ENCODE data around the gene PPP6R1.

Gene PPP6R1, protein sequence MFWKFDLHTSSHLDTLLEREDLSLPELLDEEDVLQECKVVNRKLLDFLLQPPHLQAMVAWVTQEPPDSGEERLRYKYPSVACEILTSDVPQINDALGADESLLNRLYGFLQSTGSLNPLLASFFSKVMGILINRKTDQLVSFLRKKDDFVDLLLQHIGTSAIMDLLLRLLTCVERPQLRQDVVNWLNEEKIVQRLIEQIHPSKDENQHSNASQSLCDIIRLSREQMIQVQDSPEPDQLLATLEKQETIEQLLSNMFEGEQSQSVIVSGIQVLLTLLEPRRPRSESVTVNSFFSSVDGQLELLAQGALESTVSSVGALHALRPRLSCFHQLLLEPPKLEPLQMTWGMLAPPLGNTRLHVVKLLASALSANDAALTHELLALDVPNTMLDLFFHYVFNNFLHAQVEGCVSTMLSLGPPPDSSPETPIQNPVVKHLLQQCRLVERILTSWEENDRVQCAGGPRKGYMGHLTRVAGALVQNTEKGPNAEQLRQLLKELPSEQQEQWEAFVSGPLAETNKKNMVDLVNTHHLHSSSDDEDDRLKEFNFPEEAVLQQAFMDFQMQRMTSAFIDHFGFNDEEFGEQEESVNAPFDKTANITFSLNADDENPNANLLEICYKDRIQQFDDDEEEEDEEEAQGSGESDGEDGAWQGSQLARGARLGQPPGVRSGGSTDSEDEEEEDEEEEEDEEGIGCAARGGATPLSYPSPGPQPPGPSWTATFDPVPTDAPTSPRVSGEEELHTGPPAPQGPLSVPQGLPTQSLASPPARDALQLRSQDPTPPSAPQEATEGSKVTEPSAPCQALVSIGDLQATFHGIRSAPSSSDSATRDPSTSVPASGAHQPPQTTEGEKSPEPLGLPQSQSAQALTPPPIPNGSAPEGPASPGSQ

DNA sequence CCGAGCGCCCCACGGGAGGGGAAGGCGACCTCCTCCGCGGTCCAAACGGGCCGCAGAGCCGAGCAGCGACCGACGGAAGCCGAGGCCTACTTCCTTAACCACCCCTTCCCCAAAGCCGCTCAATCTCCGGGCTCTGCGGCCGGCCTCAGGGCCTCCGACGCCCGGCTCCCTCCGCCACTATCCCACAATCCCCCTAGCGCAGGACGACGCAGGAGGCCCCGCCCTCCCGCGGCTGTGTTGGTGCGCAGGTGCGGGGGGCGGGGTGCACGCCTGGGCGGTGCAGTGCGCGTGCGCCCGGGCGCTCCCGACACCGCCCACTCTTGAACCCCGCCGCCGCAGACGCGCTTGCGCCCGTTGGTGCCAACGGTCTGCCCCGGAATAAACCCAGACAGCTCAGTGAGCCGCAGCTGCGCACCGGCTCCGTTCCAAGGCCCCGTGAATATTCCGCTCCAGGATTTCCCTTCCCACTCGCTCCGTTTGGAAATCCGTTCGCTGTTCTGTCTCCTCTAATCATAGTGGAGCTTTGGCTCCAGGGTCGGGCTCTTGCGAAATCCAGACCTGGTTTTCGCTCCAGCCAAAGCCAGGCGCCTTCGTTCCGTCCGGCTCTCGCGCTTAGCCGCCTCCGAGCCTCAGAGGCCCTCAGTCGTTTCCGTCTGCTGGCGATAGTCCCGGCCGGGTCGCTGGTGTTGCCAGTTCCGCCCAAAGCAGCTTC, at the start of gene PPP6R1:
Gene PPP6R1, minus strand, starts transcription at position 190 of the 712 bp plus-strand sequence. CDS start 11,914 bp downstream, outside the sequence.
- peak; percentile 98 for DNase-seq

- DNase-seq = no peak
These were observed 49.5 kb upstream of the PPP6R1 start for GRCh38 chr19:55308281-55308680.

GRCh38 chr19:55306712-55307111, 47.9 kb upstream of the PPP6R1 start:
- no peak for DNase-seq

DNA sequence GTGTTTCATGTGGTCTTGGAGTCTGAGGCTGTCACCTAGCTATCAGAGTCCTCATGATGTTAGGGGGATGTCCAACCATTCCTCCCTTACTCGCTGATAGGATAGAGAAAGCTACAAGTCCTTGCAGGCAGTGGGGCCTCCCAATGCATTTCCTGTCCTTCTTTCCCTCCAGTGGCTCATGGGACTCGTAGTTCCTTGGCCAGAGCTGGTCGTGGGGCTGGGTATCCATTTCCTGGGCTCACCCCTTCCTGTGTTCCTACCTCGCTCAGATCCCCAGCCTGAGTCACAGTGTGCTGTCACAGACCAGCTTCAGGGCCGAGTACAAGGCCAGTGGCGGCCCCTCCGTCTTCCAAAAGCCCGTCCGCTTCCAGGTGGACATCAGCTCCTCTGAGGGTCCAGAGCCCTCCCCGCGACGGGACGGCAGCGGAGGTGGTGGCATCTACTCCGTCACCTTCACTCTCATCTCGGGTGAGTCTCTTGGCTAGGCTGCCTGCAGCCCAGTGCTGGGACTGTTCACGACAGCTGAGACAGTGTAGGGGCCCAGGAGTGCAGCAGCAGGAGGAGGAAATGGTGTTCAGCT, 47.3 kb upstream of the PPP6R1 start:
- DNase-seq = no peak

DNA sequence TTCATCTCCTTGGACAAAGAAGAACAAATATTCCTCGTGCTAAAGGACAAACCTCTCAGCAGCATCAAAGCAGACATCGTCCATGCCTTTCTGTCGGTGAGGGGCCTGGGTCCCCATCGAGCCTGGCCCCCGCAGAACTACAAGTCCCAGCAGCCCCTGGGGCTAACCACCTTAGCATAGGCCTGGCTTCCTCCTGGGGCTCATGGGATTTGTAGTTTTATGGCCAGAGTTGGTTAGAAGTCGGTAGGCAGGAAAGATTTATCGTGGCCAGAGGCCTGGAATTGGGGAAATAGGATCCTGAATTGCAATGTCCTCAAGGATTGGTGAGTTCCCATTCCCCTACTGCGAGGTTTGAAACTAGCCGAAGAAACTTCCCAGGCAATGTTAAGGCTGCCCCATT, 46.7 kb upstream of the PPP6R1 start:
- DNase-seq = peak; percentile 47

GRCh38 chr19:55304980-55305379, 46.2 kb upstream of the PPP6R1 start:
- DNase-seq = no peak

- DNase-seq = no peak
These were observed 45.6 kb upstream of the PPP6R1 start for GRCh38 chr19:55304279-55304978.

DNA sequence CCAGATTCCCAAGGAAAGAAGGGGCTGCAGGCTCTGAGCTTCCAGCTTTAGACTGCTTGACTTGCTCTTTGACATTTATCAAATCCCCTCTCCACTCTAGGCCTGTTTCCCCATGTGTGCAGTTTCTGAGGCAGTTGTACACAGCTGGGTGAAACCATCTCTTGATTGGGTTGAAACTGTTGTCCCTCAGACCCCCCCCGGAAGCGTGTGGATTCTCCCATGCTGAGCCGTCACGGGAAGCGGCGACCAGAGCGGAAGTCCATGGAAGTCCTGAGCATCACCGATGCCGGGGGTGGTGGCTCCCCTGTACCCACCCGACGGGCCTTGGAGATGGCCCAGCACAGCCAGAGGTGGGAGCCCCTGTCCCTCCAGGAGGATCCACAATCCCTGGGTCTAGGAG, 44.7 kb upstream of the PPP6R1 start:
- DNase-seq = no peak

DNA sequence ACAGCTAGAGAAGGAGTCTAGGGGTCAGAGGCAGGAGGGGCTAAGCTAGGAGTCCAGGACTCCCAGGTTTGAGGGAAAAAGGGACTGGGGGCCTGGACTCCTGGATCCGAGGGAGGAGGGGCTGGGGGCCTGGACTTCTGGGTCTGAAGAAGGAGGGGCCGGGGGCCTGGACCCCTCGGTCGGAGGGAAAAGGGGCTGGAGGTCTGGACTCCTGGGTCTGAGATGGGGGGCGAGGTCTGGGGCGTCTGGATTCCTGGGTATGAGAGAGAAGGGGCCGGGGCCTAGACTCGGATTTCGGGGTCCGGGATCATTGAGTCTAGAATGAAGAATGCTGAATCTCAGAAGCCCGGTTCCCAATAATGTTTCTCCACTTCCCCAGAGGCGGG, 43.5 kb upstream of the PPP6R1 start:
- no peak for DNase-seq

- peak; percentile 90 for DNase-seq
These were observed 42.9 kb upstream of the PPP6R1 start for GRCh38 chr19:55301459-55302317.

DNA sequence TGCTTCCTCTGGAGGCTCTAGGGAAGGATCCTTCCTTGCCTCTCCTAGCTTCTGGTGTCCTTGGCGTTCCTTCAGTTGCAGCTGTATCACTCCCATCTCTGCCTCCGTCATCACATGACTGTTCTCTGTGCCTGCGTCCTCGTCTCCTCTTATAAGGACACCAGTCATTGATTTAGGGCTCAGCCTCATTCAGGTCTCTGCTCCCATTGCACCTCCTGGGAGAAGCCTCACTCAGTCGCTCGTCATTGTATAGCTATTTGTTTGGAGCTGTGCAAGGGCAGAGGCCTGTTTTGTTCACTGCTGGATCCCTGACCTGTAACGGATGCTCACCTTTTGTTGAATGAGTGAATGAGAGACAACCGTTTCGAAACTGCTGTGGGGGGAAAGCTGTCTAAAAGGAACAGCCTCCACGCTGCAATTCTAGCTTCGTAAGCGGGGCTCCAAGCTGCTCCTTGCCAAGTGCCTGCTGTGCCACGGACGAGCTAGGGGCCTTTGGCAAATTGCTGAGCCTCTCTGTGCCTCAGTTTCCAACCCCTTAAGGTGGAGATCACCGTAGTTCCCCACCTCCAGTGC, 42.2 kb upstream of the PPP6R1 start:
- DNase-seq = no peak

DNA sequence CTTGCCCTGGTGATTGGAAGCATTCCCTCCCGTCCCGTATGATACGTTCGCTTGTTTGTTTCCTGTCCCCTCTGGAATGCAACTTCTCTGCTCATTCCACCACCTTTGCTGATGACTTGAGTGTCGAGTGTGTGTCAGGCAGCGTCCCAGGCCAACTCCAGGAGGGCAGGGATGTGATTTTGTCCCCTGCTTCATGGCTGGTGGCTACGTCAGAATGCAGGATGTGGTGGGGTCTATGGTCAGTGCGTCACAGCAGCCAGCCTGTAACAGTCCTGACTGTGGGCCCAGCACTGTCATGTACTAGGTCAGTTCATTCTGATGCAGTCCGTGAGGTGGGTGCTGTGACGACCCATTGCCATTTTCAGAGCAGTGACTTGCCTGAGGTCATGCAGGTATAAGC, 41.2 kb upstream of the PPP6R1 start:
- no peak for DNase-seq

DNA sequence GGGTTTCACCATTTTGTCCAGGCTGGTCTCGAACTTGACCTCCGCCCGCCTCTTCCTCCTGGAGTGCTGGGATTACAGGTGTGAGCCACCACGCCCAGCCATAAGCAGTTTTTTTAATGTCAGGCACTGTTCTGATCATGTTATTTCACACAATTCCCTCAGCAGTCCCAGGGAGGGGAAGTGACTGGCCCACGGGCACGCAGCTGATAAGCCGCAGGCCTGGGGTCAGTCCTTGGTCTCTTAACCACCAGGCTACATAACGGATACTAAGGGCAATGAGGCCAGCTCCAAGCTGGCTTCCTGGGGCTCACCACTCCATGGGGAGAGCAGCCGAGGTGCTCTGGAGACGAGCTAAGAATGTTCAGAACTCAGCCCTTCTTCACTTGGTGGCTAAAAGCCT, 38.5 kb upstream of the PPP6R1 start:
- no peak for DNase-seq

DNA sequence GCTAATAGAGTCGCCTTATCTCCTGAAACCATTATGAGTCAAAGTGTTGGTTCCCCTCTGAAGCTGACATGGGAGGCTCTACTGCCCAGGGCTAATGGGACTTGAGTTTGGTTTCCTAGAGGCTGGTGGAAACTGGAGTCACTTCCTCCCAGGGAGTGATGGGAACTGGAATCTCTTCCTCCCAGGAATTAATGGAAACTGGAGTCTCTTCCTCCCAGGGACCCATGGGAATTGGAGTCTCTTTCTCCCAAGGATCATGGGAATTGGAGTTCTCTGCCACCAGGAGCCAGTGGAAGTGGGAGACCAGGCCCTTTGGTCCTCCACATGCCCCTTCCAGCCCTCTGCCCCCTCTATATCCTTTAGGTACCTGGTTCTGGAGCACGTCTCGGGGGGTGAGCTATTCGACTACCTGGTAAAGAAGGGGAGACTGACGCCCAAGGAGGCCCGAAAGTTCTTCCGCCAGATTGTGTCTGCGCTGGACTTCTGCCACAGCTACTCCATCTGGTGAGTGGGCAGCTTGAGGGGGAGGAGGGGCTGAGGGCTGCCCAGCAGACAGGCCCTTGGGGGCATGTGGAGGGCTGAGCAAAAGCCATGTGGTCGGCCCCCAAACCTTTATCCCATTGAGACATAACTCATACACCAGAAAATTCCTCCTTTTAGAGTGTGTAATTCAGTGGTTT, 30.4 kb upstream of the PPP6R1 start:
- DNase-seq = no peak

GRCh38 chr19:55287361-55288079, 28.7 kb upstream of the PPP6R1 start:
- no peak for DNase-seq

- DNase-seq = no peak
These were observed 26.5 kb upstream of the PPP6R1 start for GRCh38 chr19:55285229-55285890.

GRCh38 chr19:55284405-55285058, 25.7 kb upstream of the PPP6R1 start:
- DNase-seq = no peak
